ENCODE measurements around the gene KRTAP2-2.
"Not testable (repeated sequence)": the region's sequence is repeated elsewhere in the genome, so short reads cannot be mapped to it uniquely, and the experiment has no call there.

KRTAP2-2 gene

GRCh38 chr17:41055130-41055529 lies at the start of gene KRTAP2-2:
Gene KRTAP2-2 (minus strand): TSS chr17:41055230. CDS start chr17:41055211, 19 bp downstream.
- not testable (repeated sequence) for DNase-seq (ENCODE audit: low spot score)

GRCh38 chr17:41104386-41105038 lies 49.5 kb upstream of the KRTAP2-2 start:
- DNase-seq (ENCODE audit: low spot score) = not testable (repeated sequence)

- DNase-seq (ENCODE audit: low spot score) = no peak
Observed at GRCh38 chr17:41103896-41104295, 48.9 kb upstream of the KRTAP2-2 start.

- DNase-seq (ENCODE audit: low spot score) = no peak
Observed at GRCh38 chr17:41101586-41102259, 46.7 kb upstream of the KRTAP2-2 start, which contains the start of gene KRTAP4-16. Gene KRTAP4-16 (minus strand): TSS chr17:41102209. CDS start chr17:41102209, 0 bp downstream.

GRCh38 chr17:41099682-41100480 lies 44.9 kb upstream of the KRTAP2-2 start:
- not testable (repeated sequence) for DNase-seq (ENCODE audit: low spot score)

GRCh38 chr17:41098481-41098880 lies 43.5 kb upstream of the KRTAP2-2 start:
- no peak for DNase-seq (ENCODE audit: low spot score)

GRCh38 chr17:41098042-41098441 lies 43.0 kb upstream of the KRTAP2-2 start, which contains the start of gene KRTAP4-8:
Gene KRTAP4-8 (minus strand): TSS chr17:41098142. CDS start chr17:41098084, 58 bp downstream.
- DNase-seq (ENCODE audit: low spot score) = no peak

- DNase-seq (ENCODE audit: low spot score) = no peak
Observed at GRCh38 chr17:41096055-41096454, 41.0 kb upstream of the KRTAP2-2 start.

GRCh38 chr17:41088760-41089352 lies 33.8 kb upstream of the KRTAP2-2 start:
- DNase-seq (ENCODE audit: low spot score) = not testable (repeated sequence)

GRCh38 chr17:41084100-41084856 lies 29.2 kb upstream of the KRTAP2-2 start, which contains the start of gene KRTAP4-7:
Gene KRTAP4-7 (plus strand): TSS chr17:41084150. CDS start chr17:41084207, 57 bp downstream.
- not testable (repeated sequence) for DNase-seq (ENCODE audit: low spot score)

- DNase-seq (ENCODE audit: low spot score) = not testable (repeated sequence)
Observed at GRCh38 chr17:41083427-41083826, 28.4 kb upstream of the KRTAP2-2 start.

GRCh38 chr17:41082626-41083025 lies 27.6 kb upstream of the KRTAP2-2 start:
- no peak for DNase-seq (ENCODE audit: low spot score)

GRCh38 chr17:41076788-41077187 lies 21.8 kb upstream of the KRTAP2-2 start:
- DNase-seq (ENCODE audit: low spot score) = no peak

GRCh38 chr17:41073676-41074075 lies 18.6 kb upstream of the KRTAP2-2 start:
- no peak for DNase-seq (ENCODE audit: low spot score)

GRCh38 chr17:41071606-41072360 lies 16.8 kb upstream of the KRTAP2-2 start:
- DNase-seq (ENCODE audit: low spot score) = no peak

- DNase-seq (ENCODE audit: low spot score) = no peak
Observed at GRCh38 chr17:41069031-41069430, 14.0 kb upstream of the KRTAP2-2 start.

- DNase-seq (ENCODE audit: low spot score) = no peak
Observed at GRCh38 chr17:41067281-41067680, 12.3 kb upstream of the KRTAP2-2 start.

GRCh38 chr17:41065829-41066624 lies 11.0 kb upstream of the KRTAP2-2 start, which contains the start of gene KRTAP2-4:
Gene KRTAP2-4 (minus strand): TSS chr17:41065879. CDS start chr17:41065845, 34 bp downstream.
- DNase-seq (ENCODE audit: low spot score) = no peak

- not testable (repeated sequence) for DNase-seq (ENCODE audit: low spot score)
Observed at GRCh38 chr17:41065016-41065689, 10.1 kb upstream of the KRTAP2-2 start.

Measured in ecto neural progenitor cell (in vitro differentiated cells).